ENCODE results near the gene AQP9. TPM values are rescaled to one million over a fixed set of nuclear protein-coding genes. Genes with fewer than 3 reads are reported as not detected.

The AQP9 gene, protein sequence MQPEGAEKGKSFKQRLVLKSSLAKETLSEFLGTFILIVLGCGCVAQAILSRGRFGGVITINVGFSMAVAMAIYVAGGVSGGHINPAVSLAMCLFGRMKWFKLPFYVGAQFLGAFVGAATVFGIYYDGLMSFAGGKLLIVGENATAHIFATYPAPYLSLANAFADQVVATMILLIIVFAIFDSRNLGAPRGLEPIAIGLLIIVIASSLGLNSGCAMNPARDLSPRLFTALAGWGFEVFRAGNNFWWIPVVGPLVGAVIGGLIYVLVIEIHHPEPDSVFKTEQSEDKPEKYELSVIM
- total RNA-seq (ENCODE audit: low replicate concordance) = not detected in 2 replicates

DNA sequence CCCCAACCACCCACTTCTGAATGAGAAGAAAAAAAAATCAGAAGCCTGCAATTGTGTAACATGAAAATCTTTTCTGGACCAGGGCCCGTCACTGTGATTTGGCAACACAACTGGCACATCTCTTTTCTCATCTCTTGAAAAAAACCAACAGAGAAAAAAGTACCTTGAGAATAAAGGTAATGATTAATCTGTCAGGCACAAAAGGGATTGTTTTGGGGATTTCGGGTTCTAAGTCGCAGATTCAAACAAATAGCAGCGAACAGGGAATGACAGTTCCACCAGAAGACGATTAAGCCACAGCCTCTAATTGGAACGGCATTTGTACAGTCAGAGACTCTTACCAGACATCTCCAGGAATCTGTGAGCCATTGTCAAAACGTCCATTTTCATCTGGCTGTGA is at the start of gene AQP9:
Gene AQP9, plus strand, starts transcription at position 276 of the 400 bp plus-strand sequence. CDS start 185 bp downstream, outside the sequence.
- Histone ChIP-seq H3F3A (ENCODE audit: low read depth) (no peaks in the 10 kb centered on the region), H2AFZ (replicated peaks) (no peak within 1 kb of the TSS), H3K4me2 (no peak within 1 kb of the TSS), H3K36me3 (no peaks in the 10 kb centered on the region), H3K9ac (no peak within 1 kb of the TSS), H3K27me3 (no peaks in the 10 kb centered on the region), H3K4me1 (no peaks in the 10 kb centered on the region), H3K27ac (no peak within 1 kb of the TSS), H3K79me2 (ENCODE audit: low read depth) (no peaks in the 10 kb centered on the region), H3K9me3 (ENCODE audit: low read depth) (no peaks in the 10 kb centered on the region), H3K4me3 (no peak within 1 kb of the TSS), H4K20me1 (ENCODE audit: low read depth) (no peaks in the 10 kb centered on the region)
- H3K9me3 Mint-ChIP-seq = no peaks in the 10 kb centered on the region
- H3K4me3 Mint-ChIP-seq = no peak within 1 kb of the TSS
- no peak within 1 kb of the TSS for H3K27ac Mint-ChIP-seq
- no peaks in the 10 kb centered on the region for H3K36me3 Mint-ChIP-seq
- DNase-seq (ENCODE audit: low spot score) = no peak
- H3K27me3 Mint-ChIP-seq (ENCODE audit: insufficient read depth, low read depth) = peaks cover 4% of the 10 kb centered on the region
- H3K4me1 Mint-ChIP-seq = no peaks in the 10 kb centered on the region
- TF ChIP-seq, protein P1, sequence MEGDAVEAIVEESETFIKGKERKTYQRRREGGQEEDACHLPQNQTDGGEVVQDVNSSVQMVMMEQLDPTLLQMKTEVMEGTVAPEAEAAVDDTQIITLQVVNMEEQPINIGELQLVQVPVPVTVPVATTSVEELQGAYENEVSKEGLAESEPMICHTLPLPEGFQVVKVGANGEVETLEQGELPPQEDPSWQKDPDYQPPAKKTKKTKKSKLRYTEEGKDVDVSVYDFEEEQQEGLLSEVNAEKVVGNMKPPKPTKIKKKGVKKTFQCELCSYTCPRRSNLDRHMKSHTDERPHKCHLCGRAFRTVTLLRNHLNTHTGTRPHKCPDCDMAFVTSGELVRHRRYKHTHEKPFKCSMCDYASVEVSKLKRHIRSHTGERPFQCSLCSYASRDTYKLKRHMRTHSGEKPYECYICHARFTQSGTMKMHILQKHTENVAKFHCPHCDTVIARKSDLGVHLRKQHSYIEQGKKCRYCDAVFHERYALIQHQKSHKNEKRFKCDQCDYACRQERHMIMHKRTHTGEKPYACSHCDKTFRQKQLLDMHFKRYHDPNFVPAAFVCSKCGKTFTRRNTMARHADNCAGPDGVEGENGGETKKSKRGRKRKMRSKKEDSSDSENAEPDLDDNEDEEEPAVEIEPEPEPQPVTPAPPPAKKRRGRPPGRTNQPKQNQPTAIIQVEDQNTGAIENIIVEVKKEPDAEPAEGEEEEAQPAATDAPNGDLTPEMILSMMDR (IDR thresholded peaks at IDR 0.05) = no peak
- TF ChIP-seq EZH2phosphoT487 (IDR thresholded peaks at IDR 0.05) (no peak), EZH2 (IDR thresholded peaks at IDR 0.05) (no peak)

GRCh38 chr15:58095415-58095814 is 42.8 kb upstream of the AQP9 start:
- Mint-ChIP-seq H3K36me3 (no peaks in the 10 kb centered on the region), H3K9me3 (no peaks in the 10 kb centered on the region), H3K4me3 (no peak overlapping the region), H3K4me1 (no peaks in the 10 kb centered on the region), H3K27ac (no peak overlapping the region), H3K27me3 (ENCODE audit: insufficient read depth, low read depth) (no peaks in the 10 kb centered on the region)
- Histone ChIP-seq H4K20me1 (ENCODE audit: low read depth) (no peaks in the 10 kb centered on the region), H3K79me2 (ENCODE audit: low read depth) (no peaks in the 10 kb centered on the region), H2AFZ (replicated peaks) (no peak overlapping the region), H3K27me3 (no peaks in the 10 kb centered on the region), H3K4me1 (no peaks in the 10 kb centered on the region), H3K9me3 (ENCODE audit: low read depth) (no peaks in the 10 kb centered on the region), H3K4me2 (no peak overlapping the region), H3K9ac (no peak overlapping the region), H3F3A (ENCODE audit: low read depth) (no peaks in the 10 kb centered on the region), H3K4me3 (no peak overlapping the region), H3K27ac (no peak overlapping the region), H3K36me3 (no peaks in the 10 kb centered on the region)
- no peak for DNase-seq (ENCODE audit: low spot score)
- TF ChIP-seq EZH2 (IDR thresholded peaks at IDR 0.05) = no peak
- TF ChIP-seq, protein P1 (IDR thresholded peaks at IDR 0.05) = no peak
- no peak for TF ChIP-seq EZH2phosphoT487 (IDR thresholded peaks at IDR 0.05)

GRCh38 chr15:58096529-58097084 is 41.6 kb upstream of the AQP9 start:
- no peaks in the 10 kb centered on the region for H3K36me3 Mint-ChIP-seq

More at GRCh38 chr15:58096529-58097084, 41.6 kb upstream of the AQP9 start:
- Histone ChIP-seq H3K27me3 (no peaks in the 10 kb centered on the region), H3K27ac (no peak overlapping the region), H3K36me3 (no peaks in the 10 kb centered on the region), H3K4me2 (no peak overlapping the region), H3K79me2 (ENCODE audit: low read depth) (no peaks in the 10 kb centered on the region), H3K4me1 (no peaks in the 10 kb centered on the region), H2AFZ (replicated peaks) (no peak overlapping the region), H4K20me1 (ENCODE audit: low read depth) (no peaks in the 10 kb centered on the region), H3K9me3 (ENCODE audit: low read depth) (no peaks in the 10 kb centered on the region), H3K9ac (no peak overlapping the region), H3K4me3 (no peak overlapping the region), H3F3A (ENCODE audit: low read depth) (no peaks in the 10 kb centered on the region)
- no peak overlapping the region for H3K4me3 Mint-ChIP-seq
- H3K9me3 Mint-ChIP-seq = no peaks in the 10 kb centered on the region
- DNase-seq (ENCODE audit: low spot score) = no peak
- no peaks in the 10 kb centered on the region for H3K27me3 Mint-ChIP-seq (ENCODE audit: insufficient read depth, low read depth)
- TF ChIP-seq EZH2 (IDR thresholded peaks at IDR 0.05) (no peak), EZH2phosphoT487 (IDR thresholded peaks at IDR 0.05) (no peak)
- TF ChIP-seq, protein P1 (IDR thresholded peaks at IDR 0.05) = no peak
- H3K27ac Mint-ChIP-seq = no peak overlapping the region
- no peaks in the 10 kb centered on the region for H3K4me1 Mint-ChIP-seq
